HepG2 (cell line): ENCODE measurements around the gene GPR162. TPM values are rescaled to one million over a fixed set of nuclear protein-coding genes. Genes with fewer than 3 reads are reported as not detected.

Experiments used
- AGO2 ChIP-seq: fragments of 200-400 bp; formaldehyde crosslinking; optimal IDR thresholded peaks from 2 replicates; pipeline ENCODE3; 2017; ENCODE audit warnings: mild to moderate bottlenecking, low read depth, low read length, moderate library complexity
- ASH2L ChIP-seq: fragments of 300-600, 200-600 bp; sonication (generic); IDR thresholded peaks from 2 replicates; pipeline ENCODE4 v1.7.0; 2017; ENCODE audit warnings: low read depth, mild to moderate bottlenecking, moderate library complexity, mixed read lengths, low read length; ENCODE audit not compliant: insufficient read length
- ELF1 ChIP-seq: sonication (generic); formaldehyde crosslinking; IDR thresholded peaks from 2 replicates; pipeline ENCODE4 v1.4.0; 2020; ENCODE audit warnings: missing genetic modification reagents
- ESRRA ChIP-seq: sonication (generic); formaldehyde crosslinking; IDR thresholded peaks from 2 replicates; pipeline ENCODE4 v1.5.1; 2020; ENCODE audit warnings: mild to moderate bottlenecking, low read depth, missing genetic modification reagents
- HNRNPH1 ChIP-seq: fragments of 200-400 bp; formaldehyde crosslinking; optimal IDR thresholded peaks from 2 replicates; pipeline ENCODE3; 2017; ENCODE audit warnings: mild to moderate bottlenecking, low read depth, low read length
- HNRNPK ChIP-seq: fragments of 200-400 bp; formaldehyde crosslinking; IDR thresholded peaks from 2 replicates; pipeline ENCODE4 v1.6.1; 2018; ENCODE audit warnings: low read length, low read depth, moderate library complexity, mild to moderate bottlenecking; ENCODE audit not compliant: poor library complexity, severe bottlenecking
- JUNB ChIP-seq: sonication (generic); formaldehyde crosslinking; IDR thresholded peaks from 2 replicates; pipeline ENCODE4 v1.8.0; 2022; ENCODE audit warnings: missing genetic modification reagents, mild to moderate bottlenecking, borderline replicate concordance
- RFXAP ChIP-seq: sonication (generic); formaldehyde crosslinking; IDR thresholded peaks from 2 replicates; pipeline ENCODE4 v1.4.0; 2020; ENCODE audit warnings: missing genetic modification reagents, borderline replicate concordance
- ZFP1 ChIP-seq: IDR thresholded peaks from 2 replicates; pipeline ENCODE4 v1.6.1; 2016
- ZFP62 ChIP-seq: sonication (generic); formaldehyde crosslinking; IDR thresholded peaks from 2 replicates; pipeline ENCODE4 v1.4.0; 2020; ENCODE audit warnings: missing genetic modification reagents
- ZKSCAN5 ChIP-seq: sonication (generic); formaldehyde crosslinking; IDR thresholded peaks from 2 replicates; pipeline ENCODE4 v1.5.1; 2020; ENCODE audit warnings: mild to moderate bottlenecking, missing genetic modification reagents
- ZNF160 ChIP-seq: sonication (generic); formaldehyde crosslinking; IDR thresholded peaks from 2 replicates; pipeline ENCODE4 v1.8.0; 2022; ENCODE audit warnings: mild to moderate bottlenecking, inconsistent platforms, missing genetic modification reagents
- ZNF318 ChIP-seq: sonication (generic); formaldehyde crosslinking; IDR thresholded peaks from 2 replicates; pipeline ENCODE4 v1.4.0; 2020; ENCODE audit warnings: mild to moderate bottlenecking, missing genetic modification reagents
- ZNF446 ChIP-seq: sonication (generic); formaldehyde crosslinking; IDR thresholded peaks from 2 replicates; pipeline ENCODE4 v1.5.0; 2020; ENCODE audit warnings: mild to moderate bottlenecking, missing genetic modification reagents
- ZNF598 ChIP-seq: sonication (generic); formaldehyde crosslinking; IDR thresholded peaks from 2 replicates; pipeline ENCODE4 v1.5.1; 2020; ENCODE audit warnings: mild to moderate bottlenecking, missing genetic modification reagents, borderline replicate concordance
- ZNF607 ChIP-seq: sonication (generic); formaldehyde crosslinking; IDR thresholded peaks from 2 replicates; pipeline ENCODE4 v1.5.1; 2020; ENCODE audit warnings: missing genetic modification reagents, mild to moderate bottlenecking, borderline replicate concordance
- polyA plus RNA-seq, 8 experiments: library from polyadenylated mRNA; depleted of rRNA in 3 of 8; stranded (reverse) in 7 of 8; unstranded in 1 of 8; fragments of >200 nt; fragmentation: Illumina TruSeq in 4 of 8; extraction: Trizol in 4 of 8; gene quantifications; 2 replicates each; pipeline versions ENCODE4 v1.2.1 to v1.2.3, GENCODE V29; 2011 to 2016; ENCODE audit warnings: low read depth in 4 of 8, missing spikeins in 1 of 8, mixed read lengths in 1 of 8; ENCODE audit not compliant: insufficient read depth in 1 of 8
- total RNA-seq, 5 experiments: library from RNA; depleted of rRNA; stranded (reverse); fragments of >200 nt; fragmentation: Illumina TruSeq; extraction: Trizol; gene quantifications; 2 replicates each; pipeline ENCODE4 v1.2.3, GENCODE V29; 2016; ENCODE audit warnings: low read depth in 1 of 5
- TF ChIP-seq, protein P1 (sequence below): sonication (generic); formaldehyde crosslinking; IDR thresholded peaks from 2 replicates; pipeline ENCODE4 v1.5.0; 2020; ENCODE audit warnings: mild to moderate bottlenecking, missing genetic modification reagents
- TF ChIP-seq, protein P2 (sequence below): fragments of 450-650 bp; IDR thresholded peaks from 2 replicates; pipeline ENCODE4 v1.6.1; 2016

The GPR162 gene
- total and polyA plus RNA-seq, 2 of the 13 experiments (the other 11 are each of a cell fraction or from before 2014, with no cell fraction given): 0.08 TPM; not detected in 1

DNA sequence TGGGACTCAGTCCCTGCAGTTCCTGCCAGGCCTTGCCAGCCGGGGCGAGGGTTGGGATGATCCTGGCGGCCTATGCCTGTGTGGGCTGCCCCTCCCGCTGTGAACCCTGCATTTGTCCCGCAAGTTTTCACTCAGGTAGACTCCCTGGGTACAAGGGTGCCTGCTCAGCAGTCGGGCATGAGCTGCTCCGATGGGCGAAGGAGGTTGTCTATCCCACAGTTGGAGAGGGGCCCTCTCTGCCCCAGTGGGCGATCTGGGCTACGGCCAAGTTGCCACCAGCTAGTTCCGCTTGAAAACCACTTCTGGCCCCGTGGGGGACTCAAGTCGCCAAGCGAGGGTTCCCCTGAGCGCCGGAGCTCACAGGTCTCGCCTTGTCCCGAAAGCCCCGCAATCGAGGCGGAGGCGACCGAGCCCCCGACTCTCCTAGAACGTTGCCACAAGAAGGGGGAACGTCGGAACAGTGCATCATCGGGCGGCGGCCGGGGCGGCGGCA, 45.3 kb downstream of the GPR162 start (continued):
- no peak for TF ChIP-seq JUNB (CRISPR knock-in tag)
- TF ChIP-seq ELF1 (CRISPR knock-in tag): no peak
- TF ChIP-seq RFXAP (CRISPR knock-in tag): no peak
- peak; percentile 32 for TF ChIP-seq ASH2L
- no peak for TF ChIP-seq ZKSCAN5 (CRISPR knock-in tag)
- TF ChIP-seq ZFP62 (CRISPR knock-in tag): 0 out of 2 replicates have a peak, but pooled peaks have one; percentile 16
- TF ChIP-seq ZNF318 (CRISPR knock-in tag): no peak
- TF ChIP-seq ESRRA (CRISPR knock-in tag): 0 out of 2 replicates have a peak, but pooled peaks have one; percentile 6
- no peak for TF ChIP-seq ZNF598 (CRISPR knock-in tag)
- no peak for TF ChIP-seq ZNF160 (CRISPR knock-in tag)
- no peak for TF ChIP-seq HNRNPH1
- no peak for TF ChIP-seq HNRNPK
- TF ChIP-seq, protein P1, sequence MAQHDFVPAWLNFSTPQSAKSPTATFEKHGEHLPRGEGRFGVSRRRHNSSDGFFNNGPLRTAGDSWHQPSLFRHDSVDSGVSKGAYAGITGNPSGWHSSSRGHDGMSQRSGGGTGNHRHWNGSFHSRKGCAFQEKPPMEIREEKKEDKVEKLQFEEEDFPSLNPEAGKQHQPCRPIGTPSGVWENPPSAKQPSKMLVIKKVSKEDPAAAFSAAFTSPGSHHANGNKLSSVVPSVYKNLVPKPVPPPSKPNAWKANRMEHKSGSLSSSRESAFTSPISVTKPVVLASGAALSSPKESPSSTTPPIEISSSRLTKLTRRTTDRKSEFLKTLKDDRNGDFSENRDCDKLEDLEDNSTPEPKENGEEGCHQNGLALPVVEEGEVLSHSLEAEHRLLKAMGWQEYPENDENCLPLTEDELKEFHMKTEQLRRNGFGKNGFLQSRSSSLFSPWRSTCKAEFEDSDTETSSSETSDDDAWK (CRISPR knock-in tag): no peak
- TF ChIP-seq ZNF446 (CRISPR knock-in tag): no peak
- TF ChIP-seq, protein P2, sequence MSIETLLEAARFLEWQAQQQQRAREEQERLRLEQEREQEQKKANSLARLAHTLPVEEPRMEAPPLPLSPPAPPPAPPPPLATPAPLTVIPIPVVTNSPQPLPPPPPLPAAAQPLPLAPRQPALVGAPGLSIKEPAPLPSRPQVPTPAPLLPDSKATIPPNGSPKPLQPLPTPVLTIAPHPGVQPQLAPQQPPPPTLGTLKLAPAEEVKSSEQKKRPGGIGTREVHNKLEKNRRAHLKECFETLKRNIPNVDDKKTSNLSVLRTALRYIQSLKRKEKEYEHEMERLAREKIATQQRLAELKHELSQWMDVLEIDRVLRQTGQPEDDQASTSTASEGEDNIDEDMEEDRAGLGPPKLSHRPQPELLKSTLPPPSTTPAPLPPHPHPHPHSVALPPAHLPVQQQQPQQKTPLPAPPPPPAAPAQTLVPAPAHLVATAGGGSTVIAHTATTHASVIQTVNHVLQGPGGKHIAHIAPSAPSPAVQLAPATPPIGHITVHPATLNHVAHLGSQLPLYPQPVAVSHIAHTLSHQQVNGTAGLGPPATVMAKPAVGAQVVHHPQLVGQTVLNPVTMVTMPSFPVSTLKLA: no peak
- TF ChIP-seq ZFP1: no peak
- TF ChIP-seq AGO2: peak; percentile 44
- no peak for TF ChIP-seq ZNF607 (CRISPR knock-in tag)
